GM21528 (cell line): Measurements from ENCODE around the gene NVL.
A peak's percentile ranks its signal among the peaks of the same experiment; 100 is the strongest.
"Not testable (repeated sequence)": the region's sequence is repeated elsewhere in the genome, so short reads cannot be mapped to it uniquely, and the experiment has no call there.

Experiments
- ATAC-seq: cut with Tn5 transposase; IDR thresholded peaks from one replicate; pipeline ENCODE4 v1.9.1; 2021; ENCODE audit warnings: mild to moderate bottlenecking, moderate library complexity; ENCODE audit not compliant: unreplicated experiment, low FRiP score

NVL gene

DNA sequence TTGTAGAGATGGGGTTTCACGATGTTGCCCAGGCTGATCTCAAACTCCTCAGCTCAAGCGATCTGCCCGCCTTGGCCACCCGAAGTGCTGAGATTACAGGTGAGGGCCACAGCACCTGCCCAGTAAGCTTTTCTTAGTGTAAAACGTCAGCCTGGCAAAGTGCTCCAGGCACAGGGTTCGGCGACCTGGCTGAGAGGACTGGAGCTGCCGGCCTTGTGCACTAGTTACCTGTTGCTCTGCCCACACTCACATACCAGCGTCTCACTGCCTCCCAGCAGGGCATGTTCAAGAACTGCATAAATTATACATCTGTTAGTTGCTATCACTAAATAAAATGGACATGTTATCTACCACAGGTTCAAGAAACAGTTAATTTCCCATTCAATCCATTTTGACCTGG is 91.8 kb downstream of the NVL start:
- ATAC-seq: no peak

DNA sequence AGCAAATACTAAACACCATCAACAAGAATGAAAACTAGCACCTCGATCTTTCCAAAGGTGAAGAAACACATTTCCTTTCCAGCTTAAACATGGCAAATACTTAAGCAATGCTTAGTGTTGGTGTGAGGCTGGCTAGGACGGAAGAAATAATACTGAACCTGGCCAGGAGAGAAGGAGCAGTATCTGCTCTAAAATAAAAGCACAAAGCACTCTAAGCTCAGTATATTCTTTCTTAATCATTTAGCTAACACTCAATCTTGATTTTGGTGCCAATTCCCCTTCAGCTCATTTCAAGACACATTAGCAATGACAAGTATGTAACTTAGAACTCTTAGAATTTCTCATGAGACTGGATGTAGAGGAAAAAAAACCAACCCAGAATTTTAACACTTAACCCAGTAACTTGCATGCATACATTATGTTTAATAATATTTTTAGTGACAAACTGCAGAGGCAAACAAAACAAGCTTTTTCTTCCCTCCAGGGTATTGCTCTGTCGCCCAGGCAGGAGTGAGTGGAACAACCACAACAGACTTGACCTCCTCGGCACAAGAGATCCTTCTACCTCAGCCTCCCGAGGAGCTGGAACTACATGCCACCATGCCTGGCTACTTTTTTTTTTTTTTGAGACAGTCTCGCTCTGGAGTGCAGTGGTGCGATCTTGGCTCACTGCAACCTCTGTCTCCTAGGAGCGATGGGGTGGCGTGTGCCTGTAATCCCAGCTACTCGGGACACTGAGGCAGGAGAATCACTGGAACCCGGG is 92.7 kb downstream of the NVL start:
- ATAC-seq: no peak

DNA sequence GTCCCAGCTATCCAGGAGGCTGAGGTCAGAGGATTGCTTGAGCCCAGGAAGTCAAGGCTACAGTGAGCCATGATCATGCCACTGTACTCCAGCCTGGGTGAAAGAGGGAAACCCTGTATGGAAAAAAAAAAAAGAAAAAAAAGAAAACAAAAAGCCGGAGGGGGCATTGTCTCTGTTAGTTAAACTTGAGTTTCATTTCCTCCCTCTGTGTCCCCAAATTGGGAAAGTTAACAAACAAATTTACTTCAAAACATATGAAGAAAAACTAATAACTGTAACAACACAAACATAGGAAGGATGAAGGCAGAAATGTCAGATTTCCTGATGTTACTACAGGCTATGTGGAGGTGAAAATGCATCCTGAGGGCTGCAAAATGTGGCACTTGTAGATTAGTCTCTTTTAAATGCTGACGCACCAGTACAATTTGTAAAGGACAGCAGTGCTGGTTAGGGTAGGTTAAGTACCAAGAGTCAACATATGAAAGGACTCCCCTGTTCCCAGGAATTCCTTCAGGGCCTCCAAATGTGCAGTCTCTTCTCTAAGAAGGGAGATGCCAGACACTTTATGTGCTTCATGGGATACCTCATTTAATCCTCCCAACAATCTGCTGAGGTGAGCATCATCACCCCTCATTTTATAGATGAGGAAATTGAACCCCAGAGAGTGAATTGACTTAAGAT is 94.0 kb downstream of the NVL start:
- ATAC-seq: no peak

DNA sequence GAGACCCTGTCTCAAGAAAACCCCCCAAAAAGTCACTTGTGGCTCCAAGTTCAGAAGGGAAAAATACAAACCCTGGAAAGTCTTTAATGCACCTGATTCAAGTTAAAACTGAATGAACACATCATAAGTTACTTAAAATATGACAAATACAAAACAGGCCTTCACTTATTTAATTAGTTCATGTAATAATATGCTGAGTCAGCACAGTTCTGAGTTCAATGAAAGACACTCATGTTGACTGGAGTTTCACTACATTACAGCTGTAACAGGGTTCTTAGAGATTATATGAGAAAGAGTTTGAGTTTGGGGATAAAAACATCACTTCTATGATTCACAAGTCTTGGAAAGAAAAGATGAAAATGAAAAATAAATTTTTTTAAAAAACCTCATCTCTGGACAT is 96.0 kb downstream of the NVL start:
- ATAC-seq: no peak

DNA sequence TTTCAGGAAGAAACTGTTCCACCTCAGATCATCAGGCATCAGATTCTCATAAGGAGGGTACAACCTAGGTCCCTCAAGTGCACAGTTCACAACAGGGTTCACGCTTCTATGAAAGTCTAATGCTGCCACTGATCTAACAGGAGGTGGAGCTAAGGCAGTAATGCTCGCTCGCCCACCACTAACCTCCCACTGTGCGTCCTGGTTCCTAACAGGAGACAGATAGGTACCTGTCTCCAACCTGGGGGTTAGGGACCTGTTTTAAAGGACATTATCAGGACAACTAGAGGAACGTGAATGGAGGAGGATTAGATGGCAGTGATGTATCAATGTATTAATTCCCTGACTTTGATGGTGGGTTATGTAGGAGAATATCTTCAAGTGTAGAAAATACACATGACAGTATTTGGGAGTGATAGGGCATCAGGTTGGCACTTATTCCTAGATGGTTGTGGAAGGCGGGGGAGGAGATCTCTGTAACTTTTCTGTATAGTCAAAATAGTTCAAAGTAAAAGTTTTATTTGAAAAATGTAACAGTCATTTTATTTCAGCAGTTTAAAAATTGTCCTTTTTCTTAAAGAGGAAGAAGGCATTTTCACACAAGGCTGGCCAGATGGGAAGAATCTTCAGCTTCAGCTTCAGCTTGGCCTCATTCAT is 103.0 kb downstream of the NVL start:
- no peak for ATAC-seq

DNA sequence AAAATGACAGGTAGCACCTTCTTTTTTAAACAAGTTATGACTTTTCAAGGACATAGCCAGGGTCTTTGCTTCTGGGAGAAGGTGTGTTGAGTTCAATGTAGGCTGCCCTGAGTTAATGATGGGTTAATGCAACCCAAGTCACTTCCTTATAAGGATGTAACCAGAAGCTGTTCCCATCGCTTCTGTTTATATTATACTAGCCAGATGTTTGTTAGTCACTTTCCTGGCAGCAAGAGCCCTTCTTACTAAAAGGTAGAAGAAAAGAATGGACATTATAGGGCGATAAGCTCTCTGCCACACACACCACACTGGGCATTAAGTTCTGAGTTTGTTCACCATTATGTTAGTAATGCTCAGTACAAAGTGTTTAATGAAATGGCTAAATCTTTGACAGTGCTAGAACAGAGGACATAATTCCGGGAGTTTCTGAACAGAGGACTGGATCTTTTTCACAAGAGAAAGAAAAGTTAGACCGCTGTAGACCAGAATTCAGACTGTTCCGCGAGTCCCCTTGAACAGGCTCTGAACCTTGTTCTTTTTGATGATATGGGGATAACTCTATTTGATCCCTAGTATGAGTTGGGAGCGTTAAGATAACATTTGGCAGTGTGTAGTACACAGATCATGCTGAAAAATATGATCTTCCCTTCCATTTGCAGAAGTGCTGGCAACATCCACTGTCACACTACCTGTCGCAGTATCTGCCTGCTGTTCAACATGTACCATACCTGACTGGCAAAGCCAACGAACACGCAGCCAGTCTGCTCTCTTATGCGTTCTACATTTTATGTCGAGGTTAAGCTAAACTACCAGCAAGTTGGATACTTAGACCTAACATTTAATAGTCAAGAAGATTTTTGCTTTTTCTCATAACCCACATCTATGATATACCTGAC is 105.9 kb downstream of the NVL start:
- no peak for ATAC-seq

DNA sequence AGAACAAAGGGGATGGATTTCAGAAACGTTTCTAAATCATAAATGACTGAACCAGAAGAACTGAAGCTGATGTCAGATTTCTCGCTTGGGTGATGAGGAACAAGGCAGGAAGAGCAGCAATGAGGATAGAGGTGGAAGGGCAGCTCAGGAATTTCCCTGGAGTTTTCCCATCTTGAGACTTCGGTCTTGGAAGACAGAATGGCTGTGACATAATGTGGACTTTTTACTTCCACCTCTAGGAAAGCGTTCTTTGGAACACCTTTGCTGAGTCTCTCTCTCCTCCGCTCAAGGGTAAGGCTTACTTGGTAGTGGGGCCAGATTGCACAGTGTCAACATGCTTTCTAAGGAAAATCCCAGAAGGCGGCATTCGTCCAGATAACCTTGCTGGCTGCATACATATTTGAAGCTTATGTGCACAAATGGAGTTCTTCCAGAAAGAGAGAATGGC is 110.3 kb downstream of the NVL start:
- no peak for ATAC-seq

DNA sequence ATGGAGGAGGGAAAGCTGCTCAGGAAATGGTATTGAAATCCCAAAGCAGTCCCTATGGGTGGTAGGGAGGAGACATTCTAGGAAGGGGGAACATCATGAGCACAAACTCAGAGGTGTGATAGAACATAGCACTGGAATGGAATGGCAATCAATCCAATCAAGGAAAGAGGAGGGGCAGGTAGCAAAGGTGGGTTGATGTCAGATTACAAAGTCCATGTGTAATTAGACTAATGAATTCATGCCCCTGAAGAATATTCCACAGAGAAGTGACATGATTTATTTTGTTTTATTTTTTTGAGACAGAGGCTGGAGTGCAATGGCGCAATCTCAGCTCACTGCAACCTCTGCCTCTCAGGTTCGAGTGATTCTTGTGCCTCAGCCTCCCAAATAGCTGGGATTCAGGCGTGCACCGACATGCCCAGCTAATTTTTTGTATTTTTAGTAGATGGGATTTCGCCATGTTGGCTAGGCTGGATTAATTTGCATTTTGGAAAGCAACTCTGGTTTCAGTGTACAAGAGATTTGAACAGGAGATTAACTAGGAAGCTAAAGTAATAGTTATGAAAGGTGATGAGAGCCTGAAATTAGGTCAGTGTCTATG is 110.9 kb downstream of the NVL start:
- ATAC-seq: no peak

DNA sequence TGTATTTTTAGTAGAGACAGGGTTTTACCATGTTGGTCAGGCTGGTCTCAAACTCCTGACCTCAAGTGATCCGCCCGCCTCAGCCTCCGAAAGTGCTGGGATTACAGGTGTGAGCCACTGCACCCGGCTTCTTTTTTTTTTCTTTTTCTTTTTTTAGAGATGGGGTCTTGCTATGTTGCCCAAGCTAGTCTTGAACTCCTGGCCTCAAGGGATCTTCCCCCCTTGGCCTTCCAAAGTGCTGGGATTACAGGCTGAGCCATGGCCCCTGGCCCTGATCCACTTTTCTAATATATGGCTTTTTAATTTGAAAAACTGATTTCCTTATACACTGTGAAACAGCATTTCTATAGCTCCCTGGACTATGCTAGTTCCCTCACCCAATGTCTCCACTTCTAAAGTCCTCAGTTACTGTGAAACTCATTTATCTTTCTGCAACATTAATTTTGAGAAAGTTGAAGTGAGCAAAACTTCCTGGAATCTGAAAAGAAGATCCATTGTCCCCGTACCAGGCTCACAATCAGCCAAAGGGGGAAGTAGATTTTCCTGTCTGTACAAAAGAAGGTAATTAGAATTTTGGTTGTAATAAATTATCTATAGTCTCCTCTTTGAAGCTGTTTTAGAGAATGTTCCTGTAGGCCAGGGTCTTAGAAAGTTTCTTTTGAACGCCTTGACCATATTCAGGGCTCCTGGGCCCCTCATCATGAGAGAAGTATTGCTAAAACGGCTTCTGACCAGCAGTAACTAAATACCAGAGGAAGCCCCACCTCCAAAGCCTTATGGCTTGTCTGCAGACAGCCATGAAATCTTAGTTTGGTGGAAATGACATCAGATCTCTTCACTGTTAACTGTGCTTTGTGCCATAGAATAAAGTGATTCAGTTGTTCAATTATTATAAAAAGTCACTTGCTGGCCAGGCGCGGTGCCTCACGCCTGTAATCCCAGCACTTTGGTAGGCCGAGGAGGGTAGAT is 112.0 kb downstream of the NVL start:
- no peak for ATAC-seq

DNA sequence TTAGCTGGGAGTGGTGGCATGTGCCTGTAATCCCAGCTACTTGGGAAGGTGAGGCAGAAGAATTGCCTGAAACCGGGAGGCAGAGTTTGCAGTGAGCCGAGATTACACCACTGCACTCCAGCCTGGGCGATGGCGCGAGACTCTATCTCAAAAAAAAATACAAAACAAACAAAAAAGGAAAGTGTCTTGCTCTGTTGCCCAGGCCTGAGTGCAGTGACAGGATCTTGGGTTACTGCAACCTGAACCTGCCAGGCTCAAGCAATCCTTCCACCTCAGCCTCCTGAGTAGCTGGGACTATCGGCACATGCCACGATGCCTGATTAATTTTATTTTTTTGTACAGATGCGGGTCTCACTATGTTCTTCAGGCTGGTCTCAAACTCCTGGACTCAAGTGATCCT is 113.6 kb downstream of the NVL start:
- no peak for ATAC-seq

DNA sequence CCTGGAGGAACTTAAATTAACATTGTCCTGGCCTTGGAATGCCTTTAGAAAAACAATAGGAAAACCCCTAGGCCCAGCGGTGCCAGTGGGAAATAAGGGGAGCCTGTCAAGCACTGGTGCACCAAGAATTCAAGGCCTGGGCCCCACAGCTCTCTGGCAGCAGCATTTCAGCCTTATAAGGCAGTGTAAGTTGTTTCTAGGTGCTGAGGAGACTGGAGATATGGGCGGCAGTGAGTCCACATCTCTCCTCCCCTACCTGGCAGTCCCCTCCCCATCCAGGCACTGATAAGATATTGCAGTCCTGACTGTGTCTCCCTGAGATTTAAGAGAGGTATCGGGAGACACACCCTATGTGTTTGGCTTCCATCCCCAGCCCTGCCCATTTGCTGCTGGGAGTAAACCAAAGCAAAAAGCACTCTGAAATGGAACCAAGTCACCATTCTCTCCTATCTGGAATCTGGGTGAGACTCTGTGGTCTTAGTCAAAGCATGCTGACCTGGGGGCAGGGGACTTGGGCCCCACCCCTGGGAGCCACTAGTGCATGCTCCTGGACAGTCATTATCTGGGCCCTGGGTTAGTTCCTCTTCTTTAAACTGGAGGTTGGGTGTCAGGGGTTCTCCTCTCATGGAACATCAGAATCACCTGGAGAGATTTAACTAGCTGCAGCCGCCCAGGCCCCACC is 116.4 kb downstream of the NVL start:
- ATAC-seq: no peak

DNA sequence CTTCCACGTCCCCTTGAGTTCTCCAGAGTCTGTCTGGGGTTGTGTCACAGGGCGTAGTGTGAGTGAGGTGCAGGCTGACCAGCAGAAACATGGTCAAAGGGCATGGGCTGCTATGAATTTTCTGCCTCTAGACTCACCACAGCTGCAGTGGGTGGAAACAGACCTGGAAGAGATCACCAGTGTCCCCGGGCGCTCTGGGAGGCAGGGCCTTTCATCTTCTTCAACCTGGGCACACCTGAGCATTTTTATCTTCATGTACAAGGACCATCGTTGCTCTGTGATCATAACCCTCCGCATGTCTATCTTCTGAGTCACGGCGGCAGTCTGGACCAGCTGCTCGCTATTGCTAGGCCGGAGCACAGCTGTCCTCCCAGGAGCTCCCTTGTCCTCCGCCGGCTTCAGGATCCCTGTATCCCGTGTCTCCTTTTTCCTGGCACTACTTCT is 117.3 kb downstream of the NVL start:
- no peak for ATAC-seq

DNA sequence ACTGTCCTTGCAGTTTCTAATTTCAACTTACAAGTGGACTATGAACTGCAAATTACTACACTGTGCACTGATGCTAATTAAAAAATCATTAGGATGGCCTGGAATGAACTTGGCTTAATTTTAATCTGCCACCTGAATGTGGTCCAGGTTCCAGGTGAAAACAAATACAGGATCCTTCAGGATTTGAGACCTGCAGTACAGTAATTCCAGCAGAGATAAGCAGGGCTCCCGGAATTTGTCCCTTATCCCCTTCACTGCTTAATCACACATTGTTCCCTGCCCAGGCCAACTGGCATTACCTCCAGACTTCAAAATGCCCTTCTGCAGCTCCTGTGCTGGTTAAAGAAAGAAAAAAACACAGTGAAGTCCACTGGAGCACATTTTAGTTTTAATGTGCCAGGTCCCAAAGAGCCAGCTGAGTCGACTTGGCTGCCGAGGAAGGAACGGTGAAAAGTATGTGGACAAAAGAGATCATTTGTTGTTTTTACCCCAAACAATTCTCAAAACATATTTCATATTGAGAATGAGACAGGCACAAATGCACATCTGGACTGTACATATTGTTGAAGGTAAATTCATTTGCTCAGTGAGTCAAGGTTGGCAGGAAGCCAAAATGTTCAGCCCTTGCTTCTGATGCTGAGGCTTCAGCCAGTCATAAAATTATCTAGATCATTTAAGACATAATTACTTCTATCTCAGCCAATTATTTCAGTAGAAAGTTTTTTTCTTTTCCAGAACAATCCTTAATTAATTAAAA is 118.6 kb downstream of the NVL start:
- no peak for ATAC-seq

DNA sequence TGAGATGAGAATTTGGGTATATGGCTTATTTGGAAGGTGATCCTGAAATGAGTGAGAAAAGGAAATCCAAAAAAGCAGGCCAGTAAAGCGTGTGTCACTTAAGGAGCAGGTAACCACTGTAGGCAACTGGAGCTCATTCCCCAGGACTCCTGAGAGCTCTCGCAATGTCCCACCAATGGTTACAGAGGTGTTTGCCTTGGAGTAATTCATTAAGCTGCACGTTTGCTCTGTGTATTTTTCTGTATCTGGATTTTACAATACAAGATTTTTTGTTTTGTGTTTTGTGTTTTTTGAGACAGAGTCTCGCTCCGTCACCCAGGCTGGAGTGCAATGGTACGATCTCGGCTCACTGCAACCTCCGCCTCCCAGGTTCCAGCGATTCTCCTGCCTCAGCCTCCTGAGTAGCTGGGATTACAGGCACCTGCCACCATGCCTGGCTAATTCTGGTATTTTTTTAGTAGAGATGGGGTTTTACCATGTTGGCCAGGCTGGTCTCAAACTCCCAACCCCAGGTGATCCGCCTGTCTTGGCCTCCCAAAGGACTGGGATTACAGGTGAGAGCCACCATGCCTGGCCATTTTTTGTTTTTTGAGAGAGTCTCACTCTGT is 123.9 kb downstream of the NVL start:
- not testable (repeated sequence) for ATAC-seq

DNA sequence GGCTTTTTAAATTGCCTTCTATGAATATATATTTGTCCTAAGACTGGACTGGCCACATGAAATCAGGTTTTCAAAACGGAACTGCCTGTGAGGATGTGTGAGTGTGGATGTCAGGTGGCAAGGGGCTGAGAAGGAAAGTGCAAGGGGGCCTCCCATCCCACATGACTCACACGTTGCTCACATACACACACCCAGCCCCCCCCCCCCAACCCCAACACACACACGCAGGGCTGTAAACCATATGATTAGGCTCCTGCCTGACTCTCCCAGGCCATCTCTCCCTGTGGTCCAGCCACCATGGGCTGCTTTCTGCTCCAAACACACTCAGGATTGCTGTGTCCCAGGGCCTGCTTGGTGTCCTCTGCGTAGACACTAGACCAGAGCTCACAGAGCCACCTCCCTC is 124.5 kb downstream of the NVL start:
- ATAC-seq: peak; percentile 42

DNA sequence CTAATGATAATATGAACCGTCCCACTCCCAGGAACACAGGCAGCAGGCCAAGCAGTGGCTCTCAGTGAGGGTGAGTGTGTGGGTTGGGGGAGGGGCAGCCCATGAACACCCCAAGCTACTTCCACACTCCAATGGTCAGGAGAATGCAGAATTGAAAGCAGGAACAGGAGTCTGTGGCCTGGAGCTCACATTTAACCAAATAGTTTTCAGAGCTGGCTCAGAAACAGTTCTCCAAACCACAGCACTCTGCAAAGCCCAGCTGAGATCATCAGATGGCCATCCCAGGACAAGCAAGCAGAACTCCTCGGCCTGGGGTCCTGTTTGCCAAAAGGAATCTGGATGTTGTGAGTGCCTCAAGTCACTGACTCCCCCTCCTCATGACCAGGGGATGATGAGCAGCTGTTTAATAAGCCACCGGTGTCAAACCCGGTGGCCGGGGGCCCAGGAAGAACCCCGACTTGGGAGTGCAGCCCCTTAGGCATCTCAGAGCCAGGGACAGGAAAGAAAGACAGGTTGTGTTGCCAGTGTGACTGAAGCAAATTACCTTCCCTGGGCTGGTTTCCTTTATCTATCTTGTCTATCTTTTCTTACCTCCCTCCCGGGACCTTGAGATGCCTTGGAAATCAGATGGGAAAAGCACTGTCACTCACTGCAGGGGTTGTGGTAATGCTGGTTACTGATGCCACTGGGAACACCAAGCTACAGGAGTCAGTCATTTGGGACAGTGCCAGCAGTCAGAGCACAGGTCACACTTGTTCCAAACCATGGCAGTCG is 126.5 kb downstream of the NVL start:
- ATAC-seq: peak; percentile 61

DNA sequence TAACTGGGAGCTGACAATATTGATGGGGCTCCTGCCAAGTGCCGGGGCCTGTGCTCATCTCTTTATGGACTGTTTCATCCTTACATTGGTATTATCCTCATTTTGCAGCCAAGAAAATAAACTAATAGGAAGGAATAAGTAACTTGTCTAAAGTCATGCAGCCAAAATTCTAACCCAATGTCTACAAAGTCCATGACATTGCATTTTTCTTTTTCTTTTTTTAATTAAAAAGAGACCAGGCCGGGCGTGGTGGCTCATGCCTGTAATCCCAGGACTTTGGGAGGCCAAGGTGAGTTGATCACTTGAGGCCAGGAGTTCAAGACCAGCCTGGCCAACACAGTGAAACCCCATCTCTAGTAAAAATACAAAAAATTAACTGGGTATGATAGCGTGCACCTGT is 128.1 kb downstream of the NVL start:
- ATAC-seq: no peak
